Muscle of arm (tissue), 12 donors: ENCODE data around the gene GADL1. TPM values are rescaled to one million over a fixed set of nuclear protein-coding genes. Genes with fewer than 3 reads are reported as not detected.
A peak's percentile ranks its signal among the peaks of the same experiment; 100 is the strongest.

Experiments
- DNase-seq: peaks from one replicate; pipeline ENCODE4 v3.0.0-alpha.2; 2013
- polyA plus RNA-seq, 12 donors: library from polyadenylated mRNA; unstranded; fragments of 120-200 nt; gene quantifications; one replicate each; pipeline ENCODE4 v1.2.1, GENCODE V29; 2013; ENCODE audit not compliant: insufficient read length in 12 of 12

GADL1 gene
- polyA plus RNA-seq, 12 donors = 6.7 to 40.1 (median 25.9) TPM; not detected in 1

- DNase-seq = no peak
These were observed 197.6 kb downstream of the GADL1 start for GRCh38 chr3:30696896-30697295.

GRCh38 chr3:30696403-30696819 lies 198.1 kb downstream of the GADL1 start:
- no peak for DNase-seq

DNA sequence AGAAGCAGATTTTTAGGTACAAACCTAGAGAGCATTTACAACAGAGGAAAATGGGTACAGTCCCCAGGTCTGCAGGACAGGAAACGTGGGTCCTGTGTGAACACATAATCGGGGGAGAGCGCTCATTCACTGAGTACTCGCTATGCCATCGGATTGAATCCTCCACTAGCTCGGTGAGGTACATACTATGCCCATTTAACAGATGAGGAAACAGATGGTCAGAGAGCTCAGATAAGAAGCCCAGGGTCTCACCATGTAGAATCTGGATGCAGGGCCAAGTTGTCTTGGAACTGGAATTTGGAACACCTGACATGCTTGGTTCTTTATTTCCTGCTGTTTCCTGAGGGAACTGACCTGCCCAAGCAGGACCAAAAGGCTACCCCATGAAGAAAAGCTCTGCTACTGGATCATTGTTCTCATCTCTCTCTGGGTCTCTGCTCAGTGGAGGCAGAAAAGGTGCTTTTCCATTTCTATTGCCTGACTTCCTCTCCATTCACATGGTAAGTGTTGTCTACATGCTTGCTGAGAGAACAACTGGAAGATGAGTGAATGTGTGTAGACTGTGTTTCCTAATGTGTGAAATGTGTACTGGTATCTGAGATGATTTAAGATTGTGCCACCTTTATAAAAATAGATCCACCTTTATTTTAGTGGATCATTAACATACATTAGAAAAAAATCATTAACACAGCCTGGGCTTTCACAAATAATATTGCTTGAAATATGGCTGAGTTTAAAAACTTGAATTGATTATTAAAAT lies 199.0 kb downstream of the GADL1 start:
- no peak for DNase-seq

DNA sequence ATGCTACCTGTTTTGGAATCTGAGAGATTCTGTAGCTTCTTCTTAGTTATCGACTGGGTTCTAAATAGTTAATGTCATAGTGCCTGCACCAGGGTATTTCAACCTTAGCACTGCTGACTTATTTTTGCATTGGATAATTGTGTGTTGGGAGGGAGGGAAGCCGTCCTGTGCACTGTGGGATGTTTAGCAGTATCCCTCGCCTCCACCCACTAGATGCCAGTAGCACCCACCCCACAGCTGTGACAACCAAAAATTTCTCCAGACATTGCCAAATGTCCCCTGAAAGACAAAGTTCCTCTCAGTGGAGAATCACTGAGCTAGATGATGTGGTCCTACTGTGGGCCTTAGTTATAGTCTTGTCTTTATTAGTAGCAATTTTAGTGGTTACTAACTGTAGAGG lies 199.8 kb downstream of the GADL1 start:
- no peak for DNase-seq

- no peak for DNase-seq
These were observed 200.3 kb downstream of the GADL1 start for GRCh38 chr3:30694148-30694547.

DNA sequence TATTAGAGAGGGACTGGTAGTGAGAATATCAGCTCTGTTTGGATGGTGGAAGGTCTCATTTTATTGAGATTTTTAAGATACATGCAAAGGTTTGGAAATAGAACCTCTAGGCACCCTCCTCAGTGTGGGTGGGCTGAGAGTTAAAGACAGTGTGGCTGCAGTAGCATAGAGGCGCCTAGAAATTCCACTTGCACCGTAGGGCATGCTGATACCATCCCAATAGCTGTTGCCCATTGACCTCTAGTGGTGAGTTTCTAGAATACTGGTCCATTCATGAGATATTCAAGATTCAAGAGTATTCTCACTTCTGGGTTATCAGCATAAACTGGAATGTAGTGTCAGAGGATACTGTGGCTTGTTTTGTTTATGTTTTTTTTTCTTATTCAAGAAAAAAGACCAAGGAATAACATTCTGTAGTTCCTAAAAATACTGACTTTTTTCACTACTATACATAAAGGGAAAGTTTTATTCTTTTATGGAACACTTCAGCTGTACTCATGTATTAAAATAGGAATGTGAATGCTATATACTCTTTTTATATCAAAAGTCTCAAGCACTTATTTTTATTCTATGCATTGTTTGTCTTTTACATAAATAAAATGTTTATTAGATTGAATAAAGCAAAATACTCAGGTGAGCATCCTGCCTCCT lies 200.9 kb downstream of the GADL1 start:
- peak; percentile 66 for DNase-seq

DNA sequence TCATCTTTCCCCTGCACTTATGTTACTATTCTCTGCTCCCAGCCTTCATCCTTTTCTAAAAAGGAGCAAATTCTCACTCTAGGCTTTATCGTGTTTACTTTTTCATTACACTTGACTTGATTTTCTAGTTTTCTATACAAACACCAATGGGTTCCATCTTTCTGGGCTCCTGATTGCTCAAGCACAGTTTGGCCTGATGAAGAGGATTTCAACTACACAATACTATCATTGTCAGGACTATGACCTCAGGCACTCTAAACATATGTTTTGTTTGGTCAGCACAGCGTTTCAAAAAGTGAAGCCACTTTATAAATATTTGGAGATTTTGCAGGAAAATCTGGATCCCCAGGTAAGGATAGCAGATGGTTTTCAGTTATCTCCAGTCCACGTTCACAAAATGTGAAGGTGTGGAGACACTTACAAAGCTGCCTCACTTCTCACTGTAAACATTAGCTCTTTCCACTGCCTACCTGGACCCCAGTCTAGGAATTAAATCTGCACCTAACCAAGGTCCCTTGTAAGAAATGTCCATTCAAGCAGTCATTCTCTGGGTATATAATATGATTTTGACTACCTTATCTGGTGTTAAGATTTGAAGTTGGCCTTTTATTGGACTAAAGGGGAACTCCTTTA lies 201.8 kb downstream of the GADL1 start:
- no peak for DNase-seq

DNA sequence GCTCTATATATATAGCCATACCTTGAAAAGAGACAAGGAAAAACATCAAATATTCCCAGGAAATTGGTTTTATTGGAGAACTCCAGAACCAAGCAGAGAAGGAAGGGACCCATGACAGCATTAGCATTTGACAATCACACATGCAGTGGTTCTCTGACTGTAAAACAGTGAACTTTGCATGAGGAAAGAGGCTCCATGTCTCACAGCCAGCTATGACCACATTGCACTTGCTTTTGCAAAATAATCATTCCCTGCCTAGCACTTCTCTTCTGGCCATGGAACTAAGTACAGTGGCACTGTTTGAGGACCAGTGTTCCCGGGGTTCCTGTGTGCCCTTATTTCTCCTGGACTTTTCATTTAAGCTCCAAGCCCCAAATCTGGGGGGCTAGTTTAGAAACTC lies 202.5 kb downstream of the GADL1 start:
- no peak for DNase-seq

- no peak for DNase-seq
These were observed 203.1 kb downstream of the GADL1 start for GRCh38 chr3:30691249-30691880.

GRCh38 chr3:30690199-30690598 lies 204.3 kb downstream of the GADL1 start:
- no peak for DNase-seq

DNA sequence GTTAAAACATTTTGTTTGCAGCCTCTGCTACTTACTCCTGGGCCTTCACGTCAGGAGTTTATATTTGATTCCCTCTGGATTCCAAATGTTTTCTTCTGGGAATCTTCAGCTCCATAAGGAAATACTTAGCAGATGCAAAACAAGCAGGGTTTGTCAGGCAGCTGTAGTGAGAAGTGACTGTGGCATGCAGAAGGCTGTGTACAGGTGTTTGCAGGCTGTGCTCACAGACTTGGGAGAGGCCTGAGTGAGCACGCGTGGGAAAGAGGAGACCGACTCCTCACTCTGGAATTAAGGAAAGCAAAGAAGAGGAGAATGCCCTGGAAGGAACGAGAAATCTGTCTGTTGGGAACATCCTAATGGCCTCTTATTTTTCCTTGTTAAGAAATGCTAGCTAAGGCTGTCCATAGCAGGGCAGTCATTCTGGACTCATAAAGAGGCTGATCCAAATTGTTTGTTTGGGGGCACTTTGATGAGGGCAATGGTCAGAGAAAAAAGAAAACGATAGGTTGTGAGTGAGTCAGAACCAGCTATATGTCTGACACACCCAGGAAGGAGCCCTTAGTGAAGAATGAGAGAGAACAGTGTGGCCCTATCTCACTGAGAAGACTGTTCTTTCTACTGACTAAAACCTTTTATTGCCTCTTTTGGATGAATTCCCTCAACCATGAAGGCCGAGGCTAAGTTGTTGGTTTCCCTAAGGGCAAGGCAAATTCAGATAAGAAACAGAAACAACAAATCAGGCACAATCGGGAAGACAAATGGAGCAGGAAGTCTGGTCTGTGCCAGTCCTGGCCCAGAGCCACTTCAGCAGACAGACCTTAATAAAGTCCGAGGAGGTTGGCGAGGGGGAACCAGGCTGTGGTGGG lies 205.5 kb downstream of the GADL1 start:
- DNase-seq = no peak

DNA sequence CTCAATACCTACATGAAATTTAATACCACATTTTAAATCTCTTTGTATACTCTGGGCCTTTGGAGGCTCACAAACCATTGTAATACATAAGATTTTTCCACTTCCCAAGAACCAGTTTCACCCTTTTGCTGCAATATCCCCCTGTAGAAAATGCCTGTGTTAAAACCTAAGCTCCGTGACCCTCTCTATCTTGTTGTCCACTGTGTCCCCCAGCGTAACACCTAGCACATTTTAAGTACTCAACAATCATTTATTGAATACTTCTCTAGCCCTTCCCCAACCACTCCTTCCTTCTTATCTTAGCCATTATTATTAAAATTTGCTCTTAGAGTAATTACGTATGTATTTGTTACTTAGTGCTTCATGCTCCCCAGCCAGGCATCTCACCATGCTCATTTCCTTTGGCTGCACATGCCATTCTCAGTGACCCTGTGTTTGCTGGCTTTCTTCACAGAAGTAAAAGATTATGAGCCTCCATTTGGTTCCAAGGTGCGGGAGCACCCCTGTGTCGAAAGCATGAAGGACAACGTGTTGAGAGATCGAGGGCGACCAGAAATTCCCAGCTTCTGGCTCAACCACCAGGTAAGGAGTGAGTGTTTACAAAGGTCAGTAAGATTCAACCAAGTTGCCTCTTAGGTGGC lies 206.4 kb downstream of the GADL1 start:
- no peak for DNase-seq

DNA sequence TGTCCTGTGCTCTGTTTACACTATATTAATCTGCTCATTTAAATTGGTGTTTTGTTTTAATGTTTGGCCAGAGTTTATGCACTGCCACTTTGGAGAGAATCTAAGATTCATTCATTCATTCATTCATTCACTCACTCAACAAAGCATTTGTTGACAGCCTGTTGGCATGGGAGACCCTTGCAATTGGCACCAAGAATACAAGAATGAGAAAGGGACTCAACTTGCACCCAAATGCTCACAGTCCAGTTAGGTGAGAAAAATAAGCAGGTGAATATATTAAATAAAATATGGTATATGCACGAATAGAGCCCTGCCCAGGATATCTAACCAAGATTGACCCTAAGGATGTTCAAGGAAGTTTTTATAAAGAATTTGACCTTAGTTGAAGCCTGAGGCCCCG lies 207.7 kb downstream of the GADL1 start:
- DNase-seq = no peak

- no peak for DNase-seq
These were observed 208.3 kb downstream of the GADL1 start for GRCh38 chr3:30686176-30686575.

- DNase-seq = no peak
These were observed 209.2 kb downstream of the GADL1 start for GRCh38 chr3:30685267-30685667.

DNA sequence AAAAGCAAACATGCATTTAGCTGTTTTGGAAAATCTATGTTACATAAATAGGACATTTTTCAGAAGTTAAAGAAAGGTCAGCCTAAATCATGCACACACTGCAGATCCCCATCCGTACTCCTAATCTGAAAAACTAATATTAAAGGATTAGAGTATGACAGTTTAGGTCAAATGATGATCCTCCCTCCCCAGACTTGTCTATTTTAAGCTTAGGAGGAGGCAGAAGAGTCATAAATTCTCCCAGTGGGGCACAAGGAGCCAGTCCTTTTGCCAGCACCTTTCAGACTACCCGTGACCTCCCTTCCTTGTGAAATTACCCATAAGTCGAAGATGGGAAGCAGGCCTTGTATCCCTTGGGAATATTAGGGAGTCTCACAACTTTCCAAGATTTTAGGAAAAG lies 210.1 kb downstream of the GADL1 start:
- no peak for DNase-seq

GRCh38 chr3:30683769-30684168 lies 210.7 kb downstream of the GADL1 start:
- DNase-seq = no peak

DNA sequence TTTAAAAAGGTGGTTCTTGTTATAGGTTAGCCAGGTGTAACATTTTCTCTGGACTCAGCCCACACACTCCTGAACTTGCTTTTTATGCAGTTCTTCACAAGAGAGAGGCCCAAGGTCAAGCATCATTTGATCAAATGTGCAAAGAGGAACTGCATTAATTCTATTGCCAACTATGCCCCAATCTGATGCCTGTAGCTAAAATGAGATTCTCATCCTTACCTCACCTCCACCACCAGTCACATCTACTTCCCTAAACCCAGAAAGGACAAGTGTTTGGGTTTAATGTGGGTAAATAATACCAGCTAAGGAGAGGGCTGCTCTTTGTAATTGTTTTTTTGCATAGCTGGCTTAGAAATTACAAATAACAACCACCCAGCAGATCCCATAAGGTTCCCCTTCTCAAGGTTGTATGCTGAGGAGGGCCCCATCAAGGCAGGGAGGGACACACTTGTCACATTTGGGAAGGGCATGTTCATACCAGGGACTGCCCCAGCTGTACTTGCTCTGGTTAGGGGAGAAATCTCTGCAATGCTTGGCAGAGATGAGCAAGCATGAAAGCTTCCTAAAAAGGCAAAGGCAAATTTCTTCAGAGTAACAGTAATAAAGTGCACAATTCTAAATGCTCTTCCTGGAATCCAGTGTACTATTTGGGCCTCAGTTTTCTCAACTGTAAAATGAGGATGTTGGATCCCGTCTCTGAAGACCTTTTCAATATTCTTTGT lies 211.9 kb downstream of the GADL1 start:
- DNase-seq = no peak

DNA sequence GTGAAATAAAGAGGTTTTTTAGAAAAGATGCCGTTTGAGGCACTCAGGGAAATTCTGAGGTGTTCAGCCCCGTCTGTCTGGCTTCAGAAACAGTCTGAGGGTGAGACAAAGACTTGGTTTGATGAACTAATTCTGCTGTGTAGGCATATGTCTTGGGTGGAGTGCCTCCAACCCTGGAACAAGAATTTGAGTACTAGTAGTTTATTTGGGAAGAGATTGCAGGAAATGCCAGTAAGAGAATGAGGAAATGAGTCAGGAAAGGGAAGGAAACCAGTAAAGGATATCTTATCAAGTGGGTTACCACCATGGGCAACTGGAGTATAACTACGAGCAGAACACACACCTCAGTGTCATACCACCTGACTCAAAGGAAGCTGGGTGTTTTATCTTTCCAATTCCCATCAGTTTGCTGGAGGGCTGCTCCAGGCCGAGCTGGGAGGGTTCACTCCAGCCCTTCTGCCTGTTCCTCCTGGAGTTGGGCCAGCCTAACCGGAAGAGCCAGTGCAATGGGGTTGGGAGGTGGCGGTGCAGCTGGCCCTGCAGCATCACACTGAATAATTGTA lies 212.7 kb downstream of the GADL1 start:
- no peak for DNase-seq
